ENCODE results near the gene PCDHB11. TPM values are rescaled to one million over a fixed set of nuclear protein-coding genes. Genes with fewer than 3 reads are reported as not detected.
A peak's percentile ranks its signal among the peaks of the same experiment; 100 is the strongest.
"Not testable (repeated sequence)": the region's sequence is repeated elsewhere in the genome, so short reads cannot be mapped to it uniquely, and the experiment has no call there.

Gene PCDHB11
- total and polyA plus RNA-seq, 2 donors (not counting 3 experiments of a cell fraction or from before 2014, with no cell fraction given): 0.11 to 0.18 TPM

- DNase-seq (ENCODE audit: low read depth, low spot score) (peak; percentile 8), FAIRE-seq (no peak)
- Histone ChIP-seq H3K9ac (replicated peaks; ENCODE audit: extremely low read depth, insufficient read depth, low read length) (no peak within 1 kb of the TSS), H3K79me2 (ENCODE audit: control insufficient read depth, insufficient read depth, low read length) (no peaks in the 10 kb centered on the region), H3K4me3 (replicated peaks in 1 of 3; ENCODE audit: insufficient read depth in 1 of 3, low read depth in 1 of 3, low read length in 3 of 3) (no peak within 1 kb of the TSS), H3K9me3 (replicated peaks; ENCODE audit: control insufficient read depth, insufficient read depth, low read length) (no peaks in the 10 kb centered on the region), H3K4me1 (ENCODE audit: control insufficient read depth, extremely low read depth, insufficient read depth, low read length) (no peaks in the 10 kb centered on the region), H3K4me2 (ENCODE audit: insufficient read depth, low read length) (no peak within 1 kb of the TSS), H4K20me1 (replicated peaks; ENCODE audit: control insufficient read depth, extremely low read depth, insufficient read depth, low read length) (no peaks in the 10 kb centered on the region), H3K27ac (ENCODE audit: insufficient read depth, low read depth, low read length) (no peak within 1 kb of the TSS), H3K36me3 (ENCODE audit: control insufficient read depth in 2 of 2, extremely low read depth in 1 of 2, insufficient read depth in 2 of 2, low read length in 2 of 2) (no peaks in the 10 kb centered on the region), H2AFZ (ENCODE audit: low read depth, low read length) (no peak within 1 kb of the TSS), H3K9me1 (replicated peaks; ENCODE audit: control insufficient read depth, extremely low read depth, insufficient read depth, low read length) (no peaks in the 10 kb centered on the region), H3K27me3 (ENCODE audit: control insufficient read depth in 2 of 2, insufficient read depth in 2 of 2, low read length in 2 of 2) (no peaks in the 10 kb centered on the region)
- no TSS peak for BruUV-seq (replicated peaks)
- ChIA-PET CTCF (interaction anchor here (0.7 to 1.5 kb wide), 8 partner anchors 11 to 322 kb away, joined by 3 to 5 read pairs (median 4); partner anchors contain the start of genes PCDHB14, PCDHGA1, PCDHGA12 and PCDHGB3), POLR2A (no interaction called here)
- dilution Hi-C loops (cut with MboI; ENCODE audit: extremely low pct_ligation_motif_present, low sequenced_read_pairs): no loop called here
- intact Hi-C loops (cut with micrococcal nuclease): no loop called here
- TF ChIP-seq POLR2A (IDR thresholded peaks at IDR 0.05; ENCODE audit: low read depth, low read length): no peak
- no peak for TF ChIP-seq MAX (IDR thresholded peaks at IDR 0.05; ENCODE audit: insufficient read depth, insufficient read length)
- TF ChIP-seq JUN (IDR thresholded peaks at IDR 0.05; ENCODE audit: borderline replicate concordance, insufficient read depth, insufficient read length, low read depth): no peak
- TF ChIP-seq FOS (IDR thresholded peaks at IDR 0.05; ENCODE audit: borderline replicate concordance, insufficient read depth, low read length): no peak
- no peak for TF ChIP-seq MYC (IDR thresholded peaks at IDR 0.05; ENCODE audit: low read depth, low read length)
- TF ChIP-seq POLR2AphosphoS5 (IDR thresholded peaks at IDR 0.05; ENCODE audit: insufficient read depth, low read depth, low read length): no peak
- TF ChIP-seq EZH2 (IDR thresholded peaks at IDR 0.05; ENCODE audit: borderline replicate concordance, low read depth, low read length, severe bottlenecking): no peak
- no peak for TF ChIP-seq GATA2 (IDR thresholded peaks at IDR 0.05; ENCODE audit: insufficient read depth, insufficient read length, low read depth, low read length)
- TF ChIP-seq, protein P1, sequence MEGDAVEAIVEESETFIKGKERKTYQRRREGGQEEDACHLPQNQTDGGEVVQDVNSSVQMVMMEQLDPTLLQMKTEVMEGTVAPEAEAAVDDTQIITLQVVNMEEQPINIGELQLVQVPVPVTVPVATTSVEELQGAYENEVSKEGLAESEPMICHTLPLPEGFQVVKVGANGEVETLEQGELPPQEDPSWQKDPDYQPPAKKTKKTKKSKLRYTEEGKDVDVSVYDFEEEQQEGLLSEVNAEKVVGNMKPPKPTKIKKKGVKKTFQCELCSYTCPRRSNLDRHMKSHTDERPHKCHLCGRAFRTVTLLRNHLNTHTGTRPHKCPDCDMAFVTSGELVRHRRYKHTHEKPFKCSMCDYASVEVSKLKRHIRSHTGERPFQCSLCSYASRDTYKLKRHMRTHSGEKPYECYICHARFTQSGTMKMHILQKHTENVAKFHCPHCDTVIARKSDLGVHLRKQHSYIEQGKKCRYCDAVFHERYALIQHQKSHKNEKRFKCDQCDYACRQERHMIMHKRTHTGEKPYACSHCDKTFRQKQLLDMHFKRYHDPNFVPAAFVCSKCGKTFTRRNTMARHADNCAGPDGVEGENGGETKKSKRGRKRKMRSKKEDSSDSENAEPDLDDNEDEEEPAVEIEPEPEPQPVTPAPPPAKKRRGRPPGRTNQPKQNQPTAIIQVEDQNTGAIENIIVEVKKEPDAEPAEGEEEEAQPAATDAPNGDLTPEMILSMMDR (IDR thresholded peaks at IDR 0.05; ENCODE audit: extremely low read depth in 1 of 2, insufficient read depth in 1 of 2, low read depth in 1 of 2, low read length in 2 of 2): no peak
Measured at GRCh38 chr5:141245250-141245717, 45.9 kb downstream of the PCDHB11 start, which contains the start of gene PCDHB15. Gene PCDHB15 (plus strand): TSS chr5:141245395. CDS start chr5:141245579, 184 bp downstream.

GRCh38 chr5:141246971-141247370, 47.5 kb downstream of the PCDHB11 start:
- H3K27ac ChIP-seq (ENCODE audit: insufficient read depth, low read depth, low read length); DNase-seq (ENCODE audit: low read depth, low spot score); FAIRE-seq; H3K9ac ChIP-seq (replicated peaks; ENCODE audit: extremely low read depth, insufficient read depth, low read length); H3K36me3 ChIP-seq (ENCODE audit: control insufficient read depth in 2 of 2, extremely low read depth in 1 of 2, insufficient read depth in 2 of 2, low read length in 2 of 2); H3K9me1 ChIP-seq (replicated peaks; ENCODE audit: control insufficient read depth, extremely low read depth, insufficient read depth, low read length); H2AFZ ChIP-seq (ENCODE audit: low read depth, low read length); H3K27me3 ChIP-seq (ENCODE audit: control insufficient read depth in 2 of 2, insufficient read depth in 2 of 2, low read length in 2 of 2); H3K4me3 ChIP-seq (replicated peaks in 1 of 3; ENCODE audit: insufficient read depth in 1 of 3, low read depth in 1 of 3, low read length in 3 of 3); H3K4me1 ChIP-seq (ENCODE audit: control insufficient read depth, extremely low read depth, insufficient read depth, low read length); H3K4me2 ChIP-seq (ENCODE audit: insufficient read depth, low read length); CTCF ChIA-PET; H3K79me2 ChIP-seq (ENCODE audit: control insufficient read depth, insufficient read depth, low read length); POLR2A ChIA-PET; H4K20me1 ChIP-seq (replicated peaks; ENCODE audit: control insufficient read depth, extremely low read depth, insufficient read depth, low read length); H3K9me3 ChIP-seq (replicated peaks; ENCODE audit: control insufficient read depth, insufficient read depth, low read length); BruUV-seq (replicated peaks); intact Hi-C loops (cut with micrococcal nuclease); dilution Hi-C loops (cut with MboI; ENCODE audit: extremely low pct_ligation_motif_present, low sequenced_read_pairs): not testable (repeated sequence)

DNA sequence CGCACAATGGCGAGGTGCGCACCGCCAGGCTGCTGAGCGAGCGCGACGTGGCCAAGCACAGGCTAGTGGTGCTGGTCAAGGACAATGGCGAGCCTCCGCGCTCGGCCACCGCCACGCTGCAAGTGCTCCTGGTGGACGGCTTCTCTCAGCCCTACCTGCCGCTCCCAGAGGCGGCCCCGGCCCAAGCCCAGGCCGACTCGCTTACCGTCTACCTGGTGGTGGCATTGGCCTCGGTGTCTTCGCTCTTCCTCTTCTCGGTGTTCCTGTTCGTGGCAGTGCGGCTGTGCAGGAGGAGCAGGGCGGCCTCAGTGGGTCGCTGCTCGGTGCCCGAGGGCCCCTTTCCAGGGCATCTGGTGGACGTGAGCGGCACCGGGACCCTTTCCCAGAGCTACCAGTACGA, 48.0 kb downstream of the PCDHB11 start:
- H3K9me1 ChIP-seq (replicated peaks; ENCODE audit: control insufficient read depth, extremely low read depth, insufficient read depth, low read length); BruUV-seq (replicated peaks); intact Hi-C loops (cut with micrococcal nuclease); H2AFZ ChIP-seq (ENCODE audit: low read depth, low read length); H3K36me3 ChIP-seq (ENCODE audit: control insufficient read depth in 2 of 2, extremely low read depth in 1 of 2, insufficient read depth in 2 of 2, low read length in 2 of 2); H3K79me2 ChIP-seq (ENCODE audit: control insufficient read depth, insufficient read depth, low read length); H3K27ac ChIP-seq (ENCODE audit: insufficient read depth, low read depth, low read length); DNase-seq (ENCODE audit: low read depth, low spot score); H3K4me1 ChIP-seq (ENCODE audit: control insufficient read depth, extremely low read depth, insufficient read depth, low read length); dilution Hi-C loops (cut with MboI; ENCODE audit: extremely low pct_ligation_motif_present, low sequenced_read_pairs); H3K4me2 ChIP-seq (ENCODE audit: insufficient read depth, low read length); H3K9me3 ChIP-seq (replicated peaks; ENCODE audit: control insufficient read depth, insufficient read depth, low read length); FAIRE-seq; H3K9ac ChIP-seq (replicated peaks; ENCODE audit: extremely low read depth, insufficient read depth, low read length); H3K4me3 ChIP-seq (replicated peaks in 1 of 3; ENCODE audit: insufficient read depth in 1 of 3, low read depth in 1 of 3, low read length in 3 of 3); H4K20me1 ChIP-seq (replicated peaks; ENCODE audit: control insufficient read depth, extremely low read depth, insufficient read depth, low read length); POLR2A ChIA-PET; H3K27me3 ChIP-seq (ENCODE audit: control insufficient read depth in 2 of 2, insufficient read depth in 2 of 2, low read length in 2 of 2): not testable (repeated sequence)
- CTCF ChIA-PET: interaction anchor here (1.0 kb wide), 1 partner anchor 9 kb away, joined by 3 read pairs; no protein-coding TSS in a partner anchor

Measured in endothelial cell of umbilical vein (primary cell).